GM12865 (cell line): ENCODE data around the gene MAN1A2.

Experiments used
- DNase-seq: peaks from one replicate; pipeline ENCODE4 v3.0.0; 2010; ENCODE audit warnings: low read depth
- H3K4me3 ChIP-seq: 2 replicates; pipeline ENCODE4 v1.5.1; 2011; ENCODE audit warnings: mild to moderate bottlenecking, low read depth, low read length, control low read depth
- TF ChIP-seq, protein P1 (sequence below): IDR thresholded peaks from 2 replicates; pipeline ENCODE4 v1.5.1; 2011; ENCODE audit warnings: low read length, control low read depth, low read depth, inconsistent platforms; ENCODE audit not compliant: insufficient read depth; ENCODE audit errors: missing control alignments

The MAN1A2 gene

DNA sequence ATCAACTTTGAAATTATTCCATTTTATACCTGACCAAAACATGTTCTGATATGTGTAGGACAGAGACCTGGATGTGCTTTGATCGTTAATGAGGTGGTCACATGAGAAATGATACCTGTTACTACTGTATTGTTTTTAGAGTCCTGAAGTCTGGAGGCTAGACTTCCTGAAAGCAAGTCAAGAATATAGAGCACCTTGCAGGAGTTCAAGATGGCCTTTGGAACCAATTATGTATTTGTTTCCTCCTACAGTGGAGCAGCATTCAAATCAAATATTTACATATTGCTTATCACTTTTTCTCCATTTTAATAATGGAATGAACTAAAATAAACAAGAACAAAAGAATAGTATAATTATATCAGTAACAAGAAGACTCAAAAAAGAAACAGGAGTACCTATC lies 155.9 kb downstream of the MAN1A2 start:
- TF ChIP-seq, protein P1, sequence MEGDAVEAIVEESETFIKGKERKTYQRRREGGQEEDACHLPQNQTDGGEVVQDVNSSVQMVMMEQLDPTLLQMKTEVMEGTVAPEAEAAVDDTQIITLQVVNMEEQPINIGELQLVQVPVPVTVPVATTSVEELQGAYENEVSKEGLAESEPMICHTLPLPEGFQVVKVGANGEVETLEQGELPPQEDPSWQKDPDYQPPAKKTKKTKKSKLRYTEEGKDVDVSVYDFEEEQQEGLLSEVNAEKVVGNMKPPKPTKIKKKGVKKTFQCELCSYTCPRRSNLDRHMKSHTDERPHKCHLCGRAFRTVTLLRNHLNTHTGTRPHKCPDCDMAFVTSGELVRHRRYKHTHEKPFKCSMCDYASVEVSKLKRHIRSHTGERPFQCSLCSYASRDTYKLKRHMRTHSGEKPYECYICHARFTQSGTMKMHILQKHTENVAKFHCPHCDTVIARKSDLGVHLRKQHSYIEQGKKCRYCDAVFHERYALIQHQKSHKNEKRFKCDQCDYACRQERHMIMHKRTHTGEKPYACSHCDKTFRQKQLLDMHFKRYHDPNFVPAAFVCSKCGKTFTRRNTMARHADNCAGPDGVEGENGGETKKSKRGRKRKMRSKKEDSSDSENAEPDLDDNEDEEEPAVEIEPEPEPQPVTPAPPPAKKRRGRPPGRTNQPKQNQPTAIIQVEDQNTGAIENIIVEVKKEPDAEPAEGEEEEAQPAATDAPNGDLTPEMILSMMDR = no peak
- no peak for DNase-seq
- no peak overlapping the region for H3K4me3 ChIP-seq

DNA sequence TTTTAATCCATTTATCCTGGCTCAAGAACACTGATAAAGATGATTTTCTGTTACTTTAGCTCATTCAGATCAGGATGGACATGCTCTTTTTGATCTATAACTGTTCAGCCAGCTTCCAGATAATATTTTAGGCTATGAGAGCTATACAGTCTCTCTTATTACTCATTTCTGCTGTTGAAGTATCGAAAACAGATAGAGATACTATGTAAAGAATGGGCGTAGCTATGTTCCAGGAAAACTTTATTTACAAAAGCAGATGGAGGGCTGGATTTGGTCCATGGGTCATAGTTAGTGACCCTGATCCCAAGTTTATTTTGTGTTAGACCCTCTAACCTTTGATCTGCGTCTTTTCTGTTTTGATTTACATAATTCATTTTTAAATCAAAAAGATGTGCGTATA lies 159.8 kb downstream of the MAN1A2 start:
- H3K4me3 ChIP-seq = no peak overlapping the region
- DNase-seq = no peak
- TF ChIP-seq, protein P1 = no peak

DNA sequence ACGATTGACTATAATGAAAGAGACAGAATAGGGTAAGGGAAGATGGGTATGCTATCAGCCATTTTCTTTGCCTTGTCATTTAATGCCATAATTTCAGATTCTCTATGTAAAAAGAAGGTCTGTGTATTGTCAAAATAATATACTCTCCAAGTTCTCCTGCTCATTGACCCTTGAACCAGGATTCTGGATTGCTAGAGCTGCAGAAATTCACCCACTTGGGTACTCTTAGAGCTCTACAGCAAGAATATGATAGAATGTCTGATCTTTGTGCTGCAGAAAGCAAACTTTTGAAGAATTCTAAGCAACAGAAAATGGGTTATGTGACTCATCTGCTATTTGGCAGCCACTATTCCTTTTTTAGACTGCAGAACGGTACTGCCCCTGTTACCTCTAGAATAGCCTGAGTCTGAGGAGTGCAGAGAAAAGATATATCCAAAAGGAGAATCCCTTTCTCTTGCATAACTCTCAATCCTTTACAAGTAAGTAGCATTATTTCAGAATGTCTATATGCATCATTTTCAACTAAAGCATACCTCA lies 160.4 kb downstream of the MAN1A2 start:
- no peak overlapping the region for H3K4me3 ChIP-seq
- TF ChIP-seq, protein P1 = no peak
- DNase-seq = no peak

DNA sequence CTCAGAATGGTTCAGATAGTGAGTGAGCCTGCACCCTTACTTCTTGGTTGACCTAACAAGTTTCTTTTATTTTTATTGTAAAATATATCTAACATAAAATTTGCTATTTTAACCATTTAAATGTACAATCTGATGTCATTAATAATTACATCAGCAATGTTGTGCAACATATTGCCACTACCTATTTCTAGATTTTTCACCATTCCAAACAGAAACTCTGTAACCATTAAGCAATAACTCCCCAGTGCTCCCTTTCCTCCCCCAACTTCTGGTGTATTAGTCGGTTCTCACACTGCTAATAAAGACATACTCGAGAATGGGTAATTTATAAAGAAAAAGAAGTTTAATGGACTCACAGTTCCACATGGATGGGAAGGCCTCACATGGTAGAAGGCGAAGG lies 162.4 kb downstream of the MAN1A2 start:
- TF ChIP-seq, protein P1 = no peak
- H3K4me3 ChIP-seq = no peak overlapping the region
- no peak for DNase-seq

DNA sequence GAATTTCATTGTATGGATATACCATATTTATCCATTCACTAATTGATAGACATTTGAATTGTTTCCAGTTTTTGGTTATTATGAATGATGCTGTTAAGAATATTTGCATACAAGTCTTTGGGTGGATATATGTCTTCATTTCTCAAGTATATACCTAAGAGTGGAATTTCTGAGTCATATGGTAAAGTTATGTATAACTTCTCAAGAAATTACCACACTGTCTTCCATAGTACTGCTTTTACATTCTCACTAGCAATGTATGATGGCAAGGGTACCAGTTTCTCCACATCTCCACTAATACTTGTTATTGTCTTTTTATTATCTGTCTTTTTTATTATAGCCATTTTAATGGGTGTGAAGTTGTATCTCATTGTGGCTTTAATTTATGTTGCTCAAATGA lies 164.0 kb downstream of the MAN1A2 start:
- H3K4me3 ChIP-seq = no peak overlapping the region
- DNase-seq = no peak
- TF ChIP-seq, protein P1 = no peak

DNA sequence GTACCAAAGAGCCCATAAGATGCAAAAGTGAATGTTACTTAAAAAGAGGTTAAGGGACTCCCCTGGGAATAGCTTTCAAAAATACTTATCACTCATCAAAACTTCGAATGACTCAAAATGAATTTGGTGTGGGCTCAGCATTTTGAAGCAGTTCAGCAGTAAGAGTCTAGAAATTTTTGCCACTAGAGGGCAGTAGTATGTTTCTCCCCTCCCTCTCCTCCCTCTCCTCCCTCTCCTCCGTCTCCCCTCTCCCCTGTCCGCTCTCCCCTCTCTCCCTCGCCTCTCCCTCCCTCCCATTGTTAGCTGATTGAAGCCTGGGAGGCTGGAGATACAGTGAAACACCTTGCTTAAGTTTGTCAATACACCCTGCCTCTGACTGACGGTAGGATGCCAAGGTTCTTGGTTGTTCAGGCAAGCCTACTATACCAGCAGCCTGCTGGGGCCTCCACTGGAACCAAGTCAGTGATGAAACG lies 167.8 kb downstream of the MAN1A2 start:
- TF ChIP-seq, protein P1 = peak; percentile 72
- no peak overlapping the region for H3K4me3 ChIP-seq
- peak; percentile 84 for DNase-seq

DNA sequence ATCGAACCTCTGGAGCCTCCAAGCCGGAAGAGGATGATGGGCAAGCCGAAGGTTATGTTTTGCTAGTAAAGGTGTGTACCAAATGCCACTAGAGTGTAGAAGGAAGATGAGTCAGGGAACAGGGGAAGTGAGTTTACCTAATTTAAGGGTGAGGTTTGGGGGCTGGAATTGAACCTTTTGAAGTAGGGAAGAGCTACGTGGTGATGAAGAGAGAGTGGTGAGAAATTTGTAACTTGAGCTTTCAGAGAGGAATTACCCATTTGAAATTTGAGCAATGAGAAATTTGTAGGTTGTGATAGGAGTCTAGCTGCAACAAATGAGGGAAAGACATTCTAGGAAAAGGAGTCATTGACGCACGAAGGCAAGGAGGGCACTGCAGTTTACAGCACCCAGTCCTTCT lies 168.6 kb downstream of the MAN1A2 start:
- no peak for DNase-seq
- TF ChIP-seq, protein P1 = no peak
- H3K4me3 ChIP-seq = no peak overlapping the region
